Nephron (organoid): Measurements from ENCODE around the gene LGALS8.

Experiments
- H3K27ac Mint-ChIP-seq, 3 experiments: 2 replicates each; pipeline ENCODE4 v1.8.0; 2020; ENCODE audit warnings: mixed read lengths in 3 of 3, mild to moderate bottlenecking in 2 of 3, moderate library complexity in 1 of 3
- H3K27me3 Mint-ChIP-seq: 2 replicates; pipeline ENCODE4 v1.8.0; 2021; ENCODE audit warnings: low read depth, mild to moderate bottlenecking, moderate library complexity, mixed read lengths
- H3K36me3 Mint-ChIP-seq: 2 replicates; pipeline ENCODE4 v1.8.0; 2020; ENCODE audit warnings: low read depth, mixed read lengths
- H3K4me1 Mint-ChIP-seq: 2 replicates; pipeline ENCODE4 v1.8.0; 2020; ENCODE audit warnings: mixed read lengths
- H3K4me3 Mint-ChIP-seq, 3 experiments: 2 replicates each; pipeline ENCODE4 v1.8.0; 2020; ENCODE audit warnings: mild to moderate bottlenecking in 3 of 3, mixed read lengths in 3 of 3, moderate library complexity in 2 of 3
- H3K9me3 Mint-ChIP-seq: 2 replicates; pipeline ENCODE4 v1.8.0; 2020; ENCODE audit warnings: mixed read lengths
- CTCF ChIP-seq, 3 experiments: fragments of 200-600 bp; sonication (generic); IDR thresholded peaks; one replicate each; pipeline ENCODE4 v1.5.0; 2021; ENCODE audit warnings: antibody characterized with exemption in 3 of 3; ENCODE audit not compliant: unreplicated experiment in 3 of 3

Gene LGALS8

DNA sequence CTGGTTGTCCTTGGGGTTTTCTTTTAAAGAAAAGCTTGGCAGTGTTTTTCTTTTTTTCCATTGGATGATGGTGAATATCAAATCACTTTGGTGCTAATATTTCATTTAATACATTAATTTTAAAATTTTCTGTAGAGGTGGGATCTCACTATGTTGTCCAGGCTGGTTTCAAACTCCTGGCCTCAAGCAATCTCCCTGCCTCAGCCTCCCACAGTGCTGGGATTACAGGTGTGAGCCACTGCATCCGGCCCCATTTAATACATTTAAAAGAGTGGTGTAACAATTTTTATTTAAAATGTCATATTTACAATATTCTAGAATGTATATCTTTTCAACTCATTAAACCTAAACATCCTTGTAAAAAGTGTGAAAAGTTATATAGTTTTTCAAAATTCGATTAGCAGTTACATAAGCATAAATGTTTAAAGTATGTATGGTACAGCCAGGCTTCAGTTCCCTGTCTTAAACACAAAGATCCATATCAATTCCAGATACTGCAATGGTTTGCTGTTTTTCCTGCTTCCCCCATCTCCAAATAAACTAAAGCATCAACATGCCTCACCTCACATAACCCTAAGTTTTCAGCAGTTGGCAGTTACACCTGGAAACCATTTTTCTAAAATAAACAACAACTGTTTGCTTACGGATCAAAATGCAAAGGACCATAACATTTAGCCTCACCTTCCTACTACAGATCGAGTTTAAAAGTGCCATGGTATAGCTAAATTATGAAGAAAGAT lies 8.9 kb upstream of the LGALS8 start:
- TF ChIP-seq CTCF (IDR thresholded peaks at IDR 0.05; ENCODE audit: unreplicated experiment in 3 of 3), result no peak
- no peaks in the 10 kb centered on the region for H3K9me3 Mint-ChIP-seq
- H3K27ac Mint-ChIP-seq, result peak overlapping the region; percentile 39 to 70 (median 57)
- H3K27me3 Mint-ChIP-seq, result peaks cover 4% of the 10 kb centered on the region
- H3K4me3 Mint-ChIP-seq, result no peak overlapping the region
- H3K36me3 Mint-ChIP-seq, result no peaks in the 10 kb centered on the region
- H3K4me1 Mint-ChIP-seq, result peaks cover 15% of the 10 kb centered on the region

GRCh38 chr1:236515443-236515958 lies 8.3 kb upstream of the LGALS8 start:
- Mint-ChIP-seq H3K27me3 (no peaks in the 10 kb centered on the region), H3K36me3 (no peaks in the 10 kb centered on the region), H3K9me3 (no peaks in the 10 kb centered on the region), H3K4me3 (no peak overlapping the region), H3K4me1 (peaks cover 15% of the 10 kb centered on the region), H3K27ac (peak overlapping the region; percentile 57 to 75 (median 70))
- TF ChIP-seq CTCF (IDR thresholded peaks at IDR 0.05; ENCODE audit: unreplicated experiment in 3 of 3), result no peak

DNA sequence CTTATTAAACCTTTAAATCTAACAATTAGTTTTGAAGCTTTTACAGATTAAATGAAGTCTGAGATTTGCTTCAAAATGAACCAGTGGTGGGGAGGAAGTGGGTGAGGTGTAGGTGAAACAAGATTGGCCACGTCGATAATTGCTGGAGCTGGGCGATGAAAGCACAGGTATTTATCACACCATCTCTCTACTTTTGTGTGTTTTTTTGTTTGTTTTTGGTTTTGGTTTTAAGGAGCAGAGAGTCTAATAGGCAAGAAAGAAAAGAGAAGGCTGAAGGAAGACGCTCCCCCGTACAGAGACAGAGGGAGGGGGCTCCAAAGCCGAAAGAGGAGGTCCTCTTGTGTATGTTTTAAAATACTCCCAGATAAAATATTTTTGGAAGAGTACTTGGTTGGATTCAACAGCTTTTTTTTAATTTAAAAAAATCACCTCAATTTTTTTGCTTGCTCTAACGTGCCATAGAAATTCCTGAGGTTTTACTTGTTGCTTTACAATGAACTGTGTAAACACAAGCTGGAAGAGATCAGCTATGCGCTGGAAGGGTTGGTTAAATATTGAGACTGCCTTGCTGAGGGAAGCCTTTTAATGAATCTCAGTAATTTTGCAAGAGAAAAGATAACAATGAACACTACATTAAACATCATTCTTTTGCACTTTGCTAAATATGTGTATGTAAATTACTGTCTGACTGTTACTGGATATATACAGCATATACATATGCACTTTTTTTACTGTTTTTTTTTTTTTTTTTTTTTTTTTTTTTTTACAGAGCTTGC lies 6.7 kb upstream of the LGALS8 start:
- no peak for TF ChIP-seq CTCF (IDR thresholded peaks at IDR 0.05; ENCODE audit: unreplicated experiment in 3 of 3)
- Mint-ChIP-seq H3K4me1 (peaks cover 15% of the 10 kb centered on the region), H3K9me3 (no peaks in the 10 kb centered on the region), H3K27ac (peak overlapping the region; percentile 57 to 95 (median 94)), H3K36me3 (no peaks in the 10 kb centered on the region), H3K27me3 (no peaks in the 10 kb centered on the region), H3K4me3 (peak overlapping the region in 2 of 3 experiments; percentile 10 to 55)

- no peak for TF ChIP-seq CTCF (IDR thresholded peaks at IDR 0.05; ENCODE audit: unreplicated experiment in 3 of 3)
- peaks cover 23% of the 10 kb centered on the region for H3K4me1 Mint-ChIP-seq
- H3K27me3 Mint-ChIP-seq, result no peaks in the 10 kb centered on the region
- no peaks in the 10 kb centered on the region for H3K36me3 Mint-ChIP-seq
- no peaks in the 10 kb centered on the region for H3K9me3 Mint-ChIP-seq
- H3K4me3 Mint-ChIP-seq, result no peak overlapping the region
- H3K27ac Mint-ChIP-seq, result peak overlapping the region in 1 of 3 experiments; percentile 36
These were observed 5.5 kb upstream of the LGALS8 start for GRCh38 chr1:236518322-236518721.

DNA sequence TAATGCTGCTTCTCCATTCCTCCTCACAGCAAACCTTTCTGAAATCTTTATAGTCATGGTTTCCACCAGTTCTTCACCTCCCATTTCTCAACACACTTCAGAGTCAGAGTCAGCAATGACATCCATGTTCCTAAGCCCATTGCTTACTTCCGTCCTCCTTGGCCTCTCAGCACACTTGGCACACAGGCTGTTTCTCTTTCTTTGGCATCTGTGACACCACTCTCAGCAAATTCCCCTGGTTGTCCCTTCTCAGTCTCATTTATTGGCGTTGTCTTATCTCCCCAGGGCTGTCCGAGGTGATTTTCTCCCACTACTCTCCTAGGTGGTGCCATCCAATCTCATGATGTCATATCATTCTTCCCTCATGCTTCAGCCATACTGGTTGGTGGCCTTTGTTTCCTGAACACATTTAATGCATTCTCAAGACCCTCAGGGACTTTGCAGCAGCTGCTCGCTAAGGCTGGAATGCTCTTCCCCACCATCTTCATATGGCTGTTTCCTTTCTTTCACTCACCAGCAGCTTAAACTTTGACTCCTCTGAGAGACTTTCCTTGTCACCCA lies 3.3 kb upstream of the LGALS8 start:
- Mint-ChIP-seq H3K9me3 (no peaks in the 10 kb centered on the region), H3K4me3 (no peak overlapping the region), H3K27me3 (no peaks in the 10 kb centered on the region), H3K36me3 (no peaks in the 10 kb centered on the region), H3K4me1 (peaks cover 29% of the 10 kb centered on the region), H3K27ac (peak overlapping the region in 1 of 3 experiments; percentile 22)
- no peak for TF ChIP-seq CTCF (IDR thresholded peaks at IDR 0.05; ENCODE audit: unreplicated experiment in 3 of 3)
